Stimulated activated CD8-positive, alpha-beta memory T cell treated with anti-CD3 and anti-CD28 coated beads, Interleukin-7, amount 100 ng/mL, for 24 hours (primary cell): ENCODE data around the gene DNAJC30.
"Not testable (repeated sequence)": the region's sequence is repeated elsewhere in the genome, so short reads cannot be mapped to it uniquely, and the experiment has no call there.

Experiments used
- DNase-seq: peaks from one replicate; pipeline ENCODE4 v3.0.0-alpha.2; 2020; ENCODE audit warnings: low read depth

DNAJC30 gene

DNA sequence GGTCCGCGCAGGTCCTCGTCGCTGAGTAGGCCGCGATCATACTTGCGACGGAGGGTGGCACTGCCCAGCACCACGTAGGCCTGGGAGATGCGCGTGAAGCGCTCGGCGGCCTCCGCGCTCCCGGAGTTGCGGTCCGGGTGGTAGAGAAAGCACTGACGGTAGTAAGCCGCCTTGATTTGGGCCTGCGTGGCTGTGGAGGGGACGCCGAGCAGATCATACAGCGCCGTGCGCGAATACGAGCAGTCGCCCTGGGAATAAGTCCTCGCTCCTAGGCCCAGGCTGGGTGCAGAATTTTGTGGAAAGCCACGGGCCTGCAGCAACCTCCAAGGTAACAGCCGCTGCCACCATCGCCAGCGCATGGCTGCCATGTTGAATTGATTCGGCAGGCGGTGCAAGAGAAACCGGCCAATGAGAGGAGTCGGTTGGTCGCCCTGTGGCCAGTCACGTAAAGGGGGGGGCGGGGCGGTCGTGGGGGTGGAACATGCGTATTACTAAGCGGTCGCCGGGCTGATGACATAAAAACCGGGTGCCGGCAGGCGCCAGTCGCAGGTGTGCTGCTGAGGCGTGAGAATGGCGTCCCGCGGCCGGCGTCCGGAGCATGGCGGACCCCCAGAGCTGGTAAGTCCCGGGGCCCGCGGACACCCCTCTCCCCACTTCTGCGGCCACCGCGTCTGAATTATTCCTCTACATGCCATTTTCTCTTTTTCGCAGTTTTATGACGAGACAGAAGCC lies at the start of gene DNAJC30, which contains the start of gene BUD23:
TSS of gene DNAJC30 (minus strand) at position 398 of the 732 bp plus-strand sequence. CDS start at position 368, 30 bp downstream.
TSS of gene BUD23 (plus strand) at position 542 of the 732 bp plus-strand sequence. CDS start at position 571, 29 bp downstream.
- peak; percentile 97 for DNase-seq

DNA sequence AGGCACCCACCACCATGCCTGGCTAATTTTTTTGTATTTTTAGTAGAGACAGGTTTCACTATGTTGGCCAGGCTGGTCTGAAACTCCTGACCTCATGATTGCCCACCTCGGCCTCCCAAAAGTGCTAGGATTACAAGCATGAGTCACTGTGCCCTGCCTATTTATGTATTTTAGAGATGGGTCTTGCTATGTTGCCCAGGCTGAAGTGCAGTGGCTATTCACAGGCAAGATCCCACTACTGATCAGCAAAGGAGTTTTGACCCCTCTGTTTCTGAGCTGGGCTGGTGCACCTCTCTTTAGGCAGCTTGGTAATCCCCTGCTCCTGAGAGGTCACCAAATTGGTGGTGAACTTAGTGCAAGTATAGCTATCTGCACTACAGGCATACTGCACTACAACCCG lies 49.1 kb upstream of the DNAJC30 start:
- DNase-seq = no peak

- DNase-seq = no peak
Observed at GRCh38 chr7:73730485-73730884, 47.2 kb upstream of the DNAJC30 start.

GRCh38 chr7:73728551-73728950 lies 45.3 kb upstream of the DNAJC30 start:
- DNase-seq = no peak

GRCh38 chr7:73727952-73728351 lies 44.7 kb upstream of the DNAJC30 start:
- no peak for DNase-seq

DNA sequence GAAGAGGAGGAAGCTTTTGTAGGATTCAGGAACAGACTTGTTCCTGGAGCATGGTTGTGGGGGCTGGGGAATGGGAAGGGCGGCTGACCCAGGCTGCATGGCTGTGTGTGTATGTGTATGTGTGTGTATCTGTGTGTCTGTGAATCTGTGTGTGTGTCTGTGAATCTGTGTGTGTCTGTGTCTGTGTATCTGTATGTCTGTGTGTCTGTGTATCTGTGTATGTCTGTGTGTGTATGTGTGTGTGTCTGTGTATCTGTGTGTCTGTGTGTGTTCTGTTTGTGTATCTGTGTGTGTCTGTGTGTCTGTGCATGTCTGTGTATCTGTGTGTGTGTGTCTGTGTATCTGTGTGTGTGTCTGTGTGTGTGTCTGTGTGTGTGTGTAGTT lies 42.8 kb upstream of the DNAJC30 start:
- DNase-seq = no peak

- DNase-seq = no peak
Observed at GRCh38 chr7:73723813-73724212, 40.6 kb upstream of the DNAJC30 start.

- DNase-seq = no peak
Observed at GRCh38 chr7:73722785-73723184, 39.5 kb upstream of the DNAJC30 start.

- not testable (repeated sequence) for DNase-seq
Observed at GRCh38 chr7:73722182-73722581, 38.9 kb upstream of the DNAJC30 start.

DNA sequence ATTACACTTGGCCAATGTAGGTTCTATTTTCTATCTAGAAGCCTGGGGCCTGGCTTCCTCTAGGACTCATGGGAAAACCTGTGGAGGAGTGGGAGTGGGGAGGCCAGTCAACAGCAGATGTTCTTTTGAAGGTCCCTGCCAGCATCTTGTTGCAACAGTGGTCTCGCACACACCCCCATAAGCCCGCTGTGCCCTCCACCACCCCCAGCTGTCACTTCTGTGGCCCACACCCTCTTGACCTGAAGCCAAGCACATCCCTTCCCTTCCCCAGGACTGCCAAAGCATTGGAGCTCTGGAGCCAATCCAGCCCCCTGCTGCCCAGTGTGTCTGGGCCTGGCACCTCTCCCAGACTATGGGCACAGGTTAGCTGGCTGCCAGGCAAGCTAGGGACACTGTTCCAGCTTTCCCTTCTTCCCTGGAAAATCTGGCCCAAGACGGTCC lies 38.1 kb upstream of the DNAJC30 start:
- DNase-seq = no peak

DNA sequence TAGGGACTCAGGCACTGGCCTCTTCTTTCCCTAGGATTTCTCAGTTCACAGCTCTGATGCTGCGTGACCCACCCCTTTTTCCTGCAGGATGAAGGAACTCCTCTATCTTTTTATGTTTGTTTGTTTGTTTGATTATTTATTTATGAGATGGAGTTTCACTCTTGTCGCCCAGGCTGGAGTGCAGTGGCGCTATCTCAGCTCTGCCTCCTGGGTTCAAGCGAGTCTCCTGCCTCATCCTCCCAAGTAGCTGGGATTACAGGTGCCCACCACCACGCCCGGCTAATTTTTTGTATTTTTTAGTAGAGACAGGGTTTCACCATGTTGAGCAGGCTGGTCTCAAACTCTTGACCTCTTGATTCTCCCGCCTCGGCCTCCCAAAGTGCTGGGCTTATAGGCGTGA lies 37.2 kb upstream of the DNAJC30 start:
- DNase-seq = not testable (repeated sequence)

DNA sequence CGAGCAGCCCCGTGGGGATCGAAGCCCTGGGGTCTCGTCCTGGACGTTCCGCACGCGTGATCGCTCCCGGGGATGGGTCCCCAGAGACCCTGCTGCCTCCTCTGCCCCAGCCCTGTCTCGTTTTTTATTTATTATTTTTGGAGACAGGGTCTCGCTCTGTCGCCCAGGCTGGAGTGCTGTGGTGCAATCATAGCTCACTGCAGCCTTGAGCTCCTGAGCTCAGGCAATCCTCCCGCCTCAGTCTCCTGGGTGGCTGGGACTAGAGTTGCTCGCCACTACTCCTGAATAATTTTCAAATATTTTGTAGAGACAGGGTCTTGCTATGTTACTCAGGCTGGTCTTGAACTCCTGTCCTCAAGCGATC lies 36.5 kb upstream of the DNAJC30 start:
- no peak for DNase-seq

- no peak for DNase-seq
Observed at GRCh38 chr7:73718905-73719805, 35.9 kb upstream of the DNAJC30 start, which contains the start of gene STX1A. Gene STX1A, minus strand, starts transcription at chr7:73719669. Its CDS starts 38 bp downstream, at chr7:73719631.

- DNase-seq = no peak
Observed at GRCh38 chr7:73718438-73718881, 35.2 kb upstream of the DNAJC30 start.

- DNase-seq = peak; percentile 64
Observed at GRCh38 chr7:73717991-73718405, 34.7 kb upstream of the DNAJC30 start.

DNA sequence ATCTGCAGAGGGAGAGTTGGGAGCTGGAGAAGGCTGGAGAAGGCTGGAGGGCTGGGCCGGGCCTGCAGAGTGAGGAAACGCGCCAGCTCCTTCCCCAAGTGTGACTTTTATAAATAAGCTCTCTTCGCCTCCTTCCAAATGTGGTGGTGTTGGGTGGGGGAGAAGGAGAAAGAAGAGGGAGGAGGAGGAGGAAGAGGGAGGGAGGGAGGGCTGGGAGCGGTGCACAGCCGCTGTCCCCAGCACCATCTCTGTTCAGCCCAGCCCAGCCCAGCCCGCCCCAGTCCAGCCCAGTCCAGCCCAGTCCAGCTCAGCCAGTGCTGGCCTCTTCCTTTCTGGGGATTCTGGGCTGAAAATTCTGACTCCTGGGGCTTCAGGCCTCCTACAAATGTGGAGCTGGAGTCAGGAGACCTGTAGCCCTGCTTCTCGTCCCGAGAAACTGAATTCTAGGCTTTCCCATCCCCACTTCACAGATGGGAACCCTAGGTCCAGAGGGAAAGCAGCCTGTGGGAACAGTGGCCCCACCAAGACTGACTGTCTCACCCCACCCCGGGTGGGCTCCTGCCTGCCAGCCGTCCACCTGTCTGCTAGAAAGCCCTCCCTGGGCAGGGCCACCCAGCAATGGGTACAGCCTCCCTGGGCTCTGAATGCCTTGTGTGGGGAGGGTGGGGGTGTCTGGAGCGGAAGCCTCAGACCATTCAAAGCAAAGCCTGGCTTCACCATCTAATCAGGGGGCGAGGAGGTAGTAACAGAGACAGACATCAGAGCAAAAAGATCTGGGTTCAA lies 34.0 kb upstream of the DNAJC30 start:
- DNase-seq = no peak

- no peak for DNase-seq
Observed at GRCh38 chr7:73716318-73716890, 33.2 kb upstream of the DNAJC30 start.

GRCh38 chr7:73715648-73716317 lies 32.5 kb upstream of the DNAJC30 start:
- peak; percentile 39 for DNase-seq

DNA sequence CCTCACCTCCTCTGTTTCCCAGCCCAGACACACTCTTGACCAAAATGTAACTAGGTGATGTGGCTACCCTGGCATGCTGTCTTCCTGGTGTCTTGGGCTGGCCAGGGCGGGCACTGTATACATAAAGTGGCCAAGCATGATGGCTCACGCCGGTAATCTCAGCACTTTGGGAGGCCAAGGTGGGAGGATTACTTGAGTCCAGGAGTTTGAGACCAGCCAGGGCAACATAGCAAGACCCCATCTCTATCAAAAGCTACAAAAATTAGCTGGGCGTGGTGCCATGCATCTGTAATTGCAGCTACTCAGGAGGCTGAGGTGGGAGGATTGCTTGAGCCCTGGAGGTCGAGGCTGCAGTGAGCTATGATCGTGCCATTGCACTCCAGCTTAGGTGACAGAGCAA lies 30.1 kb upstream of the DNAJC30 start:
- DNase-seq = not testable (repeated sequence)

GRCh38 chr7:73712773-73713172 lies 29.5 kb upstream of the DNAJC30 start:
- DNase-seq = no peak

GRCh38 chr7:73708961-73709549 lies 25.8 kb upstream of the DNAJC30 start:
- no peak for DNase-seq
